GM19240 (cell line): Measurements from ENCODE around the gene RAD51AP1.

Source experiments
- DNase-seq: peaks from one replicate; pipeline ENCODE4 v3.0.0; 2011; ENCODE audit warnings: low spot score; ENCODE audit not compliant: insufficient read length

Gene RAD51AP1

GRCh38 chr12:4588916-4589315 lies 50.2 kb downstream of the RAD51AP1 start:
- DNase-seq: no peak

GRCh38 chr12:4589941-4590340 lies 51.3 kb downstream of the RAD51AP1 start:
- DNase-seq: no peak

- DNase-seq: no peak
These were observed 52.5 kb downstream of the RAD51AP1 start for GRCh38 chr12:4591180-4591687.

- DNase-seq: no peak
These were observed 57.2 kb downstream of the RAD51AP1 start for GRCh38 chr12:4595881-4596280.

DNA sequence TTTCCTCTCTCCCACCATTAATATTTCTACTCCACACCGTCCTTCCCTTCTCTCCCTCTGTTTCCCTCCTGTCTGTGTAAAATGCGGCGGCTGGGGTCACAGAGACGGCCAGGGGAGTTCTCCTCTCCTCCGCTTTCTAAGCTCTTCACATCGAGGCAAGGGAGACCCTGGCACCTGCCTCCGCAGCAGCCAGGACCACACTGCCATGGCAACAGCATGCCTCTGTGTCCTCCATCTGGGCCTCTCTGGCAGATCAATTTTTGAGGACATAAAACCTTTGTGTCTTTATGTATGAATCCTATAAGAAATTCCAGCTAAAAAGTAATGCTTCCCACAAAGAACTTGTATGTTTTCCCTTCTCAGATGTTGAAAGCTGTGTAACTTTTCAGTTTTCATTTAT lies 64.7 kb downstream of the RAD51AP1 start:
- DNase-seq: no peak

DNA sequence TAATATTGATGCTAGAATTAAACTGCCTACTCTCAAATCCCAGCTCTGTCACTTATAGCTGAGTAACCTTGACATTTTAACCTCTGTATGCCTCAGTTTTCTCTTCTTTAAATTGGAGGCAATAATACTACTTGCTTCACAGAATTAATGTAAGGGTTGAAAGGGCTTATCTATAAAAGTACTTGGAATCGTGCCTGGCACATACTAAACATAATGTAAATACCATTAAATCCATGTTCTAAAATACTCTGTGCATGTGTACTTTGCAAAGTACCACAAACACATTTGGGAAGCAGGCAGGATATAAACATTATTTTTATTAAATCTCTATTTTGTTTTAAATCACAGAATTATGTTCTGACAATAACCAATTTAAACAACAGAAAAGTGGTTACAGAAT lies 65.3 kb downstream of the RAD51AP1 start:
- DNase-seq: no peak

- DNase-seq: peak; percentile 77
These were observed 66.0 kb downstream of the RAD51AP1 start for GRCh38 chr12:4604684-4605193.

GRCh38 chr12:4607056-4607455 lies 68.4 kb downstream of the RAD51AP1 start:
- DNase-seq: no peak

DNA sequence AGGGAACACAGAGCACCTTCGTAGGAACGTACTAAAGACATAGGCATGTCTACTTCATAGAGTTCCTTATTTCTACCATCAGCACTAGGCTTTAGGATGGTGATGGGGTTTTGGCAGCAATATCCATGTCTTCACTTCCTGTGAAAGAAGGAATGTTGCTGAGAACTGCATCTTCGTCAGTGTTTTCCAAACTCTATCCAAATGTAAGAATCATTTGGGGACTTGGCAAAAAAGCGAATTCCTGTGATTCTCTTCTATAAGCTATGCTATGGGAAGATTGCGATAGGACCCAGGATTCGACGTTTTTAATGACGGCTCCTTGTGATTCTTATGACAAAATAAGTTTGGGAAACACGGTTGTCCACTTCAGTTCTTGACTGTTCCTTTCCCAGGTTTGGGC lies 70.4 kb downstream of the RAD51AP1 start:
- no peak for DNase-seq
